Nephron progenitor cell (in vitro differentiated cells): ENCODE measurements around the gene NECTIN1.

ENCODE experiments used
- DNase-seq: peaks from one replicate; pipeline ENCODE4 v3.0.0; 2021
- H3K27ac Mint-ChIP-seq: 2 replicates; pipeline ENCODE4 v1.8.0; 2021; ENCODE audit warnings: mild to moderate bottlenecking, moderate library complexity, mixed read lengths
- H3K27me3 Mint-ChIP-seq: 2 replicates; pipeline ENCODE4 v1.8.0; 2021; ENCODE audit warnings: mild to moderate bottlenecking, low read depth, mixed read lengths; ENCODE audit not compliant: poor library complexity
- H3K36me3 Mint-ChIP-seq: 2 replicates; pipeline ENCODE4 v1.8.0; 2021; ENCODE audit warnings: low read depth, mixed read lengths
- H3K4me1 Mint-ChIP-seq: 2 replicates; pipeline ENCODE4 v1.8.0; 2021; ENCODE audit warnings: mixed read lengths
- H3K4me3 Mint-ChIP-seq: 2 replicates; pipeline ENCODE4 v1.8.0; 2021; ENCODE audit warnings: mild to moderate bottlenecking, moderate library complexity, mixed read lengths
- H3K9me3 Mint-ChIP-seq: 2 replicates; pipeline ENCODE4 v1.8.0; 2021; ENCODE audit warnings: mild to moderate bottlenecking, moderate library complexity, mixed read lengths
- TF ChIP-seq, protein P1 (sequence below): fragments of 200-600 bp; sonication (generic); IDR thresholded peaks from 2 replicates; pipeline ENCODE4 v1.5.0; 2021; ENCODE audit warnings: antibody characterized with exemption

Gene NECTIN1

GRCh38 chr11:119706887-119707286 lies 22.1 kb downstream of the NECTIN1 start:
- no peaks in the 10 kb centered on the region for H3K9me3 Mint-ChIP-seq
- H3K4me1 Mint-ChIP-seq = peaks cover 80% of the 10 kb centered on the region
- H3K27ac Mint-ChIP-seq = no peak overlapping the region

DNA sequence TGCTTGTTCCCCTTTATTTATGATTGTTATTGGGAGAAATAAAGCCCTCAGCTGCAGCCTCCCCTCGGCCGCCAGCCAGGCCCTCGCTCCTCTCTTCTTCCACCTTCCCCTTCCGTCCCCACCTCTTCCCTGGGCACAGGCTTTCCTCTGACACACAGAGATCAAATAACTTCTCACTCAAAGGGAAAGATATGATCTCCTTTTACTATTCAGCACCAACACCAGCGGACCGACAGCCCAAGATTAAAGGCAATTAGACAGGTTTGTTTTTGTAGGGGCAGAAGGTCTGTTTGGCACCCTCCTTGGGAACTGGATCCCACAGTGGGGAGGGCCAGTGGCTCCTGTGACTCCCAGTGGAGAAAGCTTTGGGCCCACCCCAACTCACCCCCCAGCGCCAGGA lies 23.0 kb downstream of the NECTIN1 start:
- TF ChIP-seq, protein P1, sequence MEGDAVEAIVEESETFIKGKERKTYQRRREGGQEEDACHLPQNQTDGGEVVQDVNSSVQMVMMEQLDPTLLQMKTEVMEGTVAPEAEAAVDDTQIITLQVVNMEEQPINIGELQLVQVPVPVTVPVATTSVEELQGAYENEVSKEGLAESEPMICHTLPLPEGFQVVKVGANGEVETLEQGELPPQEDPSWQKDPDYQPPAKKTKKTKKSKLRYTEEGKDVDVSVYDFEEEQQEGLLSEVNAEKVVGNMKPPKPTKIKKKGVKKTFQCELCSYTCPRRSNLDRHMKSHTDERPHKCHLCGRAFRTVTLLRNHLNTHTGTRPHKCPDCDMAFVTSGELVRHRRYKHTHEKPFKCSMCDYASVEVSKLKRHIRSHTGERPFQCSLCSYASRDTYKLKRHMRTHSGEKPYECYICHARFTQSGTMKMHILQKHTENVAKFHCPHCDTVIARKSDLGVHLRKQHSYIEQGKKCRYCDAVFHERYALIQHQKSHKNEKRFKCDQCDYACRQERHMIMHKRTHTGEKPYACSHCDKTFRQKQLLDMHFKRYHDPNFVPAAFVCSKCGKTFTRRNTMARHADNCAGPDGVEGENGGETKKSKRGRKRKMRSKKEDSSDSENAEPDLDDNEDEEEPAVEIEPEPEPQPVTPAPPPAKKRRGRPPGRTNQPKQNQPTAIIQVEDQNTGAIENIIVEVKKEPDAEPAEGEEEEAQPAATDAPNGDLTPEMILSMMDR = no peak
- Mint-ChIP-seq H3K4me1 (peaks cover 74% of the 10 kb centered on the region), H3K4me3 (peak overlapping the region; percentile 3), H3K9me3 (no peaks in the 10 kb centered on the region), H3K27ac (no peak overlapping the region), H3K27me3 (peaks cover 4% of the 10 kb centered on the region), H3K36me3 (no peaks in the 10 kb centered on the region)
- DNase-seq = no peak

More at GRCh38 chr11:119706887-119707286, 22.1 kb downstream of the NECTIN1 start:
- TF ChIP-seq, protein P1 = peak; percentile 14
- Mint-ChIP-seq H3K4me3 (no peak overlapping the region), H3K27me3 (peaks cover 4% of the 10 kb centered on the region), H3K36me3 (no peaks in the 10 kb centered on the region)
- no peak for DNase-seq

DNA sequence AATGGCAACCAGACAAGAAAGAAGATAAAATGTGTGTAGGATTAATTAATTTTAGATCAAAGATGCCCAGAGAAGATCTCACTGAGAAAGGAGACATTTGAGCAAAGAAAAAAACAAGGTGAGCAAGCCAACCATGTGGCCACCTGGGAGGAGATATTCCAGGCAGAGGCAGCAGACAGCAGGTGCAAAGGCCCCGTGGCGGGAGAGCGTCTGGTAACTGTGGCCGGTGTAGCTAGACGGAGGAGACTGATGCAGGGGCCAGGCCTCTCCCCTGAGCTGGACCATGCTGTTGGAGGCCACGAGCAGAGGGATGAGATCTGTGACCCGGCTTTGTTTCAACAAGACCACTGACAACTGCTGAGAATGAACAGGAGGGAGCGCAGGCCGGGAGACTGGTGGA lies 23.6 kb downstream of the NECTIN1 start:
- TF ChIP-seq, protein P1 = no peak
- no peaks in the 10 kb centered on the region for H3K9me3 Mint-ChIP-seq
- H3K36me3 Mint-ChIP-seq = no peaks in the 10 kb centered on the region
- no peak overlapping the region for H3K4me3 Mint-ChIP-seq
- H3K27me3 Mint-ChIP-seq = peaks cover 4% of the 10 kb centered on the region
- H3K27ac Mint-ChIP-seq = peak overlapping the region; percentile 19
- DNase-seq = no peak
- H3K4me1 Mint-ChIP-seq = peaks cover 67% of the 10 kb centered on the region

- DNase-seq = no peak
- Mint-ChIP-seq H3K9me3 (no peaks in the 10 kb centered on the region), H3K27me3 (peaks cover 4% of the 10 kb centered on the region), H3K4me1 (peaks cover 66% of the 10 kb centered on the region), H3K36me3 (no peaks in the 10 kb centered on the region), H3K27ac (no peak overlapping the region), H3K4me3 (no peak overlapping the region)
- TF ChIP-seq, protein P1 = no peak
These were observed 24.2 kb downstream of the NECTIN1 start for GRCh38 chr11:119704849-119705248.

DNA sequence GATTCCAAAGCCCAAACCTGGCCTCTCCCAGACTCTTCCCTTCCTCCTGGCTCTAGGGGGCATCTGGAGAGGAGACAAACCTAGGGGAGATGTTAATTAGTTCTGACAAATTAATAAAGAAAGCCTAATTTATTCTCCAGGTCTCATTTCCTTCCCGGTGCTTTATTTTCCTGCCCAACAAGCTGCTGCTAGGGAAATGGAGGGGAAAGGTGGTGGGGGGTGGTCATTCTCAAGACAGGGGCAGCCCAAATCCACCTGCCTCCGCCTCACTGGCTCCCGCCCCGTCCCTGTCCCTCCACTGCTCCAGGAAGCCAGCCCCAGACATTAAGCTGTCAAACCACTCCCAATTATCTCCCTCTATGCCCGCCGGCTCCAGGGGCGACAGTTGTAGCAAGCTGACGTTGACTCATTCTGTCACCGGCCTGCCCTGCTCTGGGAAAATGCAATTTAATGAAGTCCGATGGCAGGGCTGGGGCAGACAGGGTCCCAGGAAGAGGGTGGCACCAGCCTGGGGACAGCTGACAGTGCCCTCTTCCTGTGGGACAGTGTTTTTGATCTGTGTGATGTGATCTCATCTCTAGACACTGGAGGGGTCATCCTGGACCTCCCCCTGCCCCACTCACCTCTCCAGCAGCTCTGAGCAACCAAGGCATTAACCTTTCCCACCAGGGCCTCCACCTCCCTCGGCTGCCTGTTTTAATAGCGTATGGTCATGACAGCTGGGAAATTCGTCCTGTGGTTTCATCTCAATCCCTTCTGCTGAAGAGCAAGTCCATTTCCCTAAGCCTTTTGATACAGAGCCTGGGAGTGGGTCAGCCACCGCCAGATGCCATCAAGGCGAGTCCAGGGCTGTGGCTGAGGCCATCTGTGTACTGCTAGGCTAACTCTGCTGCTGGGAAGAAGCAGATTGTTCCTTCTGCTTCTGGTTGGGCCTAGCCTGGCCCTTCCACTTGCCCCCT lies 27.1 kb downstream of the NECTIN1 start:
- Mint-ChIP-seq H3K4me1 (peaks cover 62% of the 10 kb centered on the region), H3K4me3 (no peak overlapping the region), H3K36me3 (no peaks in the 10 kb centered on the region), H3K27ac (peak overlapping the region; percentile 45), H3K27me3 (no peaks in the 10 kb centered on the region), H3K9me3 (no peaks in the 10 kb centered on the region)
- TF ChIP-seq, protein P1 = no peak
- DNase-seq = no peak
